Spleen (tissue), 11 donors: ENCODE measurements around the gene FAM83E. TPM values are rescaled to one million over a fixed set of nuclear protein-coding genes. Genes with fewer than 3 reads are reported as not detected.

Experiments used
- DNase-seq: peaks from one replicate; pipeline ENCODE4 v3.0.0-alpha.2; 2020
- H3K27ac ChIP-seq, 8 donors: fragments of 200-600 bp; sonication (generic) in 7 of 8; 1 replicate in 4 of 8; 2 replicates in 4 of 8; pipeline versions ENCODE4 v1.5.0 to v1.8.0; 2016 to 2021; ENCODE audit warnings: inconsistent platforms in 4 of 8, mild to moderate bottlenecking in 4 of 8, moderate library complexity in 1 of 8
- H3K27me3 ChIP-seq, 7 donors: fragments of 200-600 bp; sonication (generic) in 6 of 7; replicated peaks in 1 of 7; 1 replicate in 4 of 7; 2 replicates in 3 of 7; pipeline versions ENCODE4 v1.5.0 to v1.8.0; 2016 to 2021; ENCODE audit warnings: inconsistent platforms in 3 of 7, mild to moderate bottlenecking in 1 of 7
- H3K36me3 ChIP-seq, 6 donors: fragments of 200-600 bp; sonication (generic) in 5 of 6; 1 replicate in 4 of 6; 2 replicates in 2 of 6; pipeline versions ENCODE4 v1.5.0 to v1.8.0; 2016 to 2021; ENCODE audit warnings: inconsistent platforms in 2 of 6
- H3K4me1 ChIP-seq, 6 donors: fragments of 200-600 bp; sonication (generic) in 5 of 6; 1 replicate in 3 of 6; 2 replicates in 3 of 6; pipeline versions ENCODE4 v1.5.0 to v1.8.0; 2016 to 2021; ENCODE audit warnings: inconsistent platforms in 3 of 6
- H3K4me3 ChIP-seq, 8 donors: fragments of 200-600 bp; sonication (generic) in 7 of 8; 1 replicate in 4 of 8; 2 replicates in 4 of 8; pipeline versions ENCODE4 v1.5.0 to v1.8.0; 2016 to 2021; ENCODE audit warnings: inconsistent platforms in 4 of 8, mild to moderate bottlenecking in 4 of 8, moderate library complexity in 2 of 8
- H3K9me3 ChIP-seq, 8 donors: fragments of 200-600 bp; sonication (generic) in 7 of 8; 1 replicate in 4 of 8; 2 replicates in 4 of 8; pipeline versions ENCODE4 v1.5.0 to v1.8.0; 2016 to 2021; ENCODE audit warnings: inconsistent platforms in 4 of 8
- CTCF ChIP-seq, 11 experiments: fragments of 200-600 bp in 7 of 11; fragments of 450-650 bp in 4 of 11; sonication (generic) in 4 of 11; IDR thresholded peaks in 8 of 11; conservative IDR thresholded peaks in 3 of 11; 1 replicate in 7 of 11; 2 replicates in 4 of 11; pipeline versions ENCODE4 v1.4.0 to v1.8.0; 2016 to 2021; ENCODE audit warnings: antibody characterized with exemption in 11 of 11, inconsistent platforms in 4 of 11, mild to moderate bottlenecking in 1 of 11
- POLR2A ChIP-seq, 3 donors: fragments of 450-650 bp; IDR thresholded peaks; one replicate each; pipeline ENCODE4 v1.5.1; 2017; ENCODE audit warnings: antibody characterized with exemption in 3 of 3, mild to moderate bottlenecking in 1 of 3
- POLR2AphosphoS5 ChIP-seq, 3 donors: sonication (generic); formaldehyde crosslinking; IDR thresholded peaks; one replicate each; pipeline ENCODE4 v1.5.1; 2017; ENCODE audit warnings: antibody characterized with exemption in 3 of 3
- WGBS, 5 donors: extraction: QIAGEN DNeasy Blood & Tissue Kit in 3 of 5; methylation state at CpG; one replicate each; pipeline versions ENCODE4 v1.1.5 to v1.1.7; 2013 to 2018; 5-methylcytosine and 5-hydroxymethylcytosine counted together
- intact Hi-C: fragments of 100-400 bp; cut with DNase I; formaldehyde crosslinking; loops from one replicate; pipeline ENCODE4 v1.15.0; 2023; ENCODE audit warnings: low total_unique reads
- polyA plus RNA-seq, 3 donors: library from polyadenylated mRNA; stranded (reverse); fragments of 200-250 nt; gene quantifications; one replicate each; pipeline ENCODE4 v1.2.1, GENCODE V29; 2013
- total RNA-seq, 7 donors: library from RNA; depleted of rRNA in 3 of 7; stranded (reverse); fragments of >200 nt in 3 of 7; fragmentation: NEBNext Ultra II Directional in 4 of 7; extraction: Animal tissue kit (Norgen Biotek cat#: 25700) in 4 of 7; gene quantifications; one replicate each; pipeline versions ENCODE4 v1.1.0 to v1.2.1, GENCODE V29; 2016 to 2021
- donor health status: healthy with polysubstance abuse.
- donor health status: DM: no; HTN: no; CAD: no; lungs with moderate emphysema.
- donor health status: DM: no; HTN: no; CAD: no.
- donor health status: Bipolar disorder and iron deficiency.
- donor health status: healthy.
- donor health status: DM: no; HTN: no; CAD: no.
- donor health status: DM: yes; HTN: yes; CAD: no.

FAM83E gene
- total and polyA plus RNA-seq, 10 donors: 0.04 to 2.0 (median 0.46) TPM; not detected in 5

- TF ChIP-seq POLR2AphosphoS5 (IDR thresholded peaks at IDR 0.05) (no peak), POLR2A (IDR thresholded peaks at IDR 0.05) (no peak), CTCF (IDR thresholded peaks at IDR 0.05 in 8 of 11, conservative IDR thresholded peaks at IDR 0.05 in 3 of 11) (no peak)
- H3K27ac ChIP-seq: peak overlapping the region in 3 of 8 donors; percentile 77 to 87 (median 85)
These were observed 33.3 kb upstream of the FAM83E start for GRCh38 chr19:48648134-48648533.

GRCh38 chr19:48646722-48647216, 31.9 kb upstream of the FAM83E start:
- WGBS, 5 donors: 10 to 24% (median 10%) methylated on average over 4 to 10 of the region's 10 CpGs
- H3K36me3 ChIP-seq: no peaks in the 10 kb centered on the region
- H3K27ac ChIP-seq: peak overlapping the region; percentile 87 to 96 (median 90)
- H3K27me3 ChIP-seq: peaks cover 0 to 5% (median 0%) of the 10 kb centered on the region in 7 donors
- H3K4me3 ChIP-seq: peak overlapping the region in 6 of 8 donors; percentile 46 to 78 (median 54)
- intact Hi-C loops: no loop called here
- no peak for DNase-seq
- TF ChIP-seq POLR2A (IDR thresholded peaks at IDR 0.05) (no peak), CTCF (IDR thresholded peaks at IDR 0.05 in 8 of 11, conservative IDR thresholded peaks at IDR 0.05 in 3 of 11) (no peak), POLR2AphosphoS5 (IDR thresholded peaks at IDR 0.05) (no peak)
- no peaks in the 10 kb centered on the region for H3K9me3 ChIP-seq
- H3K4me1 ChIP-seq: peaks cover 16 to 63% (median 41%) of the 10 kb centered on the region in 6 donors

More at GRCh38 chr19:48648134-48648533, 33.3 kb upstream of the FAM83E start:
- intact Hi-C loops: no loop called here
- peaks cover 16 to 74% (median 42%) of the 10 kb centered on the region in 6 donors for H3K4me1 ChIP-seq
- 71 to 83% (median 81%) methylated on average over 2 of the region's 2 CpGs for whole genome bisulfite sequencing, 5 donors
- no peak overlapping the region for H3K4me3 ChIP-seq
- no peaks in the 10 kb centered on the region for H3K36me3 ChIP-seq
- DNase-seq: no peak
- H3K27me3 ChIP-seq: peaks cover 0 to 5% (median 0%) of the 10 kb centered on the region in 7 donors
- H3K9me3 ChIP-seq: no peaks in the 10 kb centered on the region

- peak; percentile 97 for DNase-seq
- 0 to 2% (median 1%) methylated on average over 24 to 33 of the region's 33 CpGs for WGBS, 5 donors
These were observed 31.3 kb upstream of the FAM83E start, which contains the start of gene CA11 for GRCh38 chr19:48646001-48646721. Gene CA11 (minus strand): TSS chr19:48646187. CDS start chr19:48645632, 555 bp downstream.

More at GRCh38 chr19:48646001-48646721, 31.3 kb upstream of the FAM83E start, which contains the start of gene CA11:
- TF ChIP-seq CTCF (IDR thresholded peaks at IDR 0.05 in 8 of 11, conservative IDR thresholded peaks at IDR 0.05 in 3 of 11) (peak; percentile 90 to 98 (median 97)), POLR2AphosphoS5 (IDR thresholded peaks at IDR 0.05) (peak; percentile 49 to 79 (median 78)), POLR2A (IDR thresholded peaks at IDR 0.05) (peak in 1 of 3 donors; percentile 48)
- Histone ChIP-seq H3K27ac (peak within 1 kb of the TSS; percentile 87 to 96 (median 90)), H3K27me3 (peaks cover 0 to 5% (median 0%) of the 10 kb centered on the region in 7 donors), H3K36me3 (no peaks in the 10 kb centered on the region), H3K9me3 (no peaks in the 10 kb centered on the region), H3K4me1 (peaks cover 16 to 60% (median 41%) of the 10 kb centered on the region in 6 donors), H3K4me3 (peak within 1 kb of the TSS; percentile 40 to 78 (median 50))
- intact Hi-C loops: no loop called here
